Fibroblast of pulmonary artery (primary cell): ENCODE results near the gene PDGFA.

ENCODE experiments used
- DNase-seq: peaks from one replicate; pipeline ENCODE4 v3.0.0-alpha.2; 2010; ENCODE audit warnings: low read depth
- H3K4me3 ChIP-seq: replicated peaks from 2 replicates; pipeline ENCODE4 v1.5.1; 2011; ENCODE audit warnings: low read depth, mild to moderate bottlenecking, control low read depth, low read length, moderate library complexity
- TF ChIP-seq, protein P1 (sequence below): IDR thresholded peaks from 2 replicates; pipeline ENCODE4 v1.5.1; 2011; ENCODE audit warnings: mild to moderate bottlenecking, control low read depth, low read length, inconsistent platforms; ENCODE audit errors: missing control alignments

Gene PDGFA

DNA sequence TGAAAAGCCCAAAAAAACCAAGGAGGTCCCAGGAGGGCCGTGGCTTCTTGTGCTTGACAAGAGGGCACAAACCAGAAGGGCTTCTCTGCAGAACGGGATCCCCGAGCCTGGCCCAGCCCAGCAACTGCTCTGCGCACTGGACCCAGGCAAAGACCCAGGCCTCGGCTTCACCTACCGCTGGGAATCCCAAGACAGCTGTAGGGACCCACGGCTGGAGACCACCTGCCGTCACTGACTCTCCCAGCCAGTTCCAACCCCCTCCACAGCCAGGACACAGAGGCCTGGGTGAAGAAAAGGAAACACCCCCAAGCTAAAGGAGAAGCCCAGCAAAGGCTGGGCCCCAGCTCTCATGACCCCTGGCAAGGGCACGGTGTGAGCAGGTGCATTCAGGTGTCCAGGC lies 24.3 kb downstream of the PDGFA start:
- TF ChIP-seq, protein P1, sequence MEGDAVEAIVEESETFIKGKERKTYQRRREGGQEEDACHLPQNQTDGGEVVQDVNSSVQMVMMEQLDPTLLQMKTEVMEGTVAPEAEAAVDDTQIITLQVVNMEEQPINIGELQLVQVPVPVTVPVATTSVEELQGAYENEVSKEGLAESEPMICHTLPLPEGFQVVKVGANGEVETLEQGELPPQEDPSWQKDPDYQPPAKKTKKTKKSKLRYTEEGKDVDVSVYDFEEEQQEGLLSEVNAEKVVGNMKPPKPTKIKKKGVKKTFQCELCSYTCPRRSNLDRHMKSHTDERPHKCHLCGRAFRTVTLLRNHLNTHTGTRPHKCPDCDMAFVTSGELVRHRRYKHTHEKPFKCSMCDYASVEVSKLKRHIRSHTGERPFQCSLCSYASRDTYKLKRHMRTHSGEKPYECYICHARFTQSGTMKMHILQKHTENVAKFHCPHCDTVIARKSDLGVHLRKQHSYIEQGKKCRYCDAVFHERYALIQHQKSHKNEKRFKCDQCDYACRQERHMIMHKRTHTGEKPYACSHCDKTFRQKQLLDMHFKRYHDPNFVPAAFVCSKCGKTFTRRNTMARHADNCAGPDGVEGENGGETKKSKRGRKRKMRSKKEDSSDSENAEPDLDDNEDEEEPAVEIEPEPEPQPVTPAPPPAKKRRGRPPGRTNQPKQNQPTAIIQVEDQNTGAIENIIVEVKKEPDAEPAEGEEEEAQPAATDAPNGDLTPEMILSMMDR, result no peak
- H3K4me3 ChIP-seq, result no peak overlapping the region

GRCh38 chr7:494906-495305 lies 24.7 kb downstream of the PDGFA start:
- no peak overlapping the region for H3K4me3 ChIP-seq
- DNase-seq, result no peak
- TF ChIP-seq, protein P1, result no peak

More for the DNA sequence above, 24.3 kb downstream of the PDGFA start:
- no peak for DNase-seq

GRCh38 chr7:494259-494687 lies 25.4 kb downstream of the PDGFA start:
- DNase-seq, result no peak
- TF ChIP-seq, protein P1, result no peak
- no peak overlapping the region for H3K4me3 ChIP-seq

DNA sequence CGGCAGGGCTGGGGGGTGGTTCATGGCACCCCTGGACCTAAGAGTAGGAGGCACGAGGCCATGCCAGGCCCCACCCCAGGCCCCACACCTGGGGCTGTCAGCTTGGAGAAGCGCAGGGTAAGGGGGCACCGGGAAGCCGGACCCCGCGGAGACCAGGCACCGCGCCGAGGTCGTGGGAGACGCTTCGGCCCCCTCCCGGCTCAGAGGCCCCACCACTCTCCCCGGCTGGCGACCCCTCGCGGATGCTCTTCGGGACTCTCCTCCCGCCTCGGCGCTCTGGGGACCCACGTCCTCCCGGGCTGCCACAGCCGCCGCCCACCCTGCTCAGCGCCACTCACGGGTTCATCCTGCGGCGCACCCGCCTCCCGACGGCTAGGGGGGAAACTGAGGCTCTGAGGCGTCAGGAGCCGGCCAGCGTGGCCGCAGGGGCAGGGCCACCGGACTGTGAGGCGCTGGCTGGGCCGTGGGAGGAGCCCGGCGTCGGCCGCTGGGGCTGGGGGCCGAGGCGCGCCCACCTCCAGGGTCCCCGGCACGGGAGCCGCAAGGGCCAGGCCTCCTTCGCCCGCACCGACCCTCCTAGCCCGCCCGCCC lies 25.9 kb downstream of the PDGFA start:
- H3K4me3 ChIP-seq, result no peak overlapping the region
- no peak for DNase-seq
- TF ChIP-seq, protein P1, result no peak

DNA sequence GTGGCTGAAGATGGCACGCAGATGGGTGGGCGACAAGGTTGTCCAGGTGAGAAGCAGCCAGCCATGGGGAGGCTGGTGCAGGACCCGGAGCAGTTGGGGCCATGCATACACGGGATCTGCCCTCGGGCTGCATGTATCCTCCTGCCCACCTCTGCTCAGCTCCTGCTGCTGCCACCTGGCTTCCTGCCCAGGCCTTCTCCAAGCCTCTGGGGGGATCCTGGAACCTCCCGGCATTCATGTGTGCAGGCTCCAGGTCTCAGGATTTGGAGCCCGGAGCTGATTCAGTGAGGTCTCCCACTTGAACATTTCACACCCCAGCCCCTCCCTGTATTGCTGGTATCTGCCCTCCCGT lies 27.0 kb downstream of the PDGFA start:
- TF ChIP-seq, protein P1, result no peak
- no peak overlapping the region for H3K4me3 ChIP-seq
- DNase-seq, result no peak

GRCh38 chr7:491958-492713 lies 27.5 kb downstream of the PDGFA start:
- no peak overlapping the region for H3K4me3 ChIP-seq
- TF ChIP-seq, protein P1, result no peak

More at GRCh38 chr7:491958-492713, 27.5 kb downstream of the PDGFA start:
- no peak for DNase-seq
